22Rv1 (cell line): ENCODE measurements around the gene ANXA6.
A peak's percentile ranks its signal among the peaks of the same experiment; 100 is the strongest.

Experiments
- CTCF ChIP-seq: fragments of 450-650 bp; IDR thresholded peaks from 2 replicates; pipeline ENCODE4 v1.5.1; 2017; ENCODE audit warnings: mild to moderate bottlenecking
- ZFX ChIP-seq: fragments of 450-650 bp; IDR thresholded peaks from 2 replicates; pipeline ENCODE4 v1.6.1; 2017; ENCODE audit warnings: antibody characterized with exemption, borderline replicate concordance

- TF ChIP-seq CTCF (peak; percentile 83), ZFX (no peak)
Measured at GRCh38 chr5:151051066-151051930, 106.3 kb downstream of the ANXA6 start.
